Esophagus muscularis mucosa (tissue), 3 donors: ENCODE results near the gene ST3GAL5.

Experiments used
- CTCF ChIP-seq, 3 experiments: fragments of 200-600 bp in 2 of 3; fragments of 450-650 bp in 1 of 3; sonication (generic) in 2 of 3; IDR thresholded peaks; one replicate each; pipeline ENCODE4 v1.5.1; 2017 to 2019; ENCODE audit warnings: antibody characterized with exemption in 3 of 3, mild to moderate bottlenecking in 2 of 3, moderate library complexity in 1 of 3
- POLR2A ChIP-seq: fragments of 450-650 bp; IDR thresholded peaks from one replicate; pipeline ENCODE4 v1.6.1; 2017; ENCODE audit warnings: antibody characterized with exemption, moderate library complexity, mild to moderate bottlenecking, low read depth
- POLR2AphosphoS5 ChIP-seq, 2 donors: sonication (generic); formaldehyde crosslinking; IDR thresholded peaks; one replicate each; pipeline ENCODE4 v1.6.1; 2017; ENCODE audit warnings: antibody characterized with exemption in 2 of 2

GRCh38 chr2:85850451-85850850 lies 38.3 kb downstream of the ST3GAL5 start:
- TF ChIP-seq CTCF (IDR thresholded peaks at IDR 0.05), result no peak
- TF ChIP-seq POLR2AphosphoS5 (IDR thresholded peaks at IDR 0.05), result no peak
- no peak for TF ChIP-seq POLR2A
